Kidney epithelial cell (primary cell): ENCODE results near the gene PRR33. TPM values are rescaled to one million over a fixed set of nuclear protein-coding genes. Genes with fewer than 3 reads are reported as not detected.

Source experiments
- DNase-seq: peaks from one replicate; pipeline ENCODE4 v3.0.0-alpha.2; 2010; ENCODE audit warnings: low read depth
- H3K27me3 ChIP-seq: 2 replicates; pipeline ENCODE4 v1.6.0; 2011; ENCODE audit warnings: low read length; ENCODE audit not compliant: control insufficient read depth, insufficient read depth
- H3K36me3 ChIP-seq: 2 replicates; pipeline ENCODE4 v1.5.1; 2011; ENCODE audit warnings: low read length; ENCODE audit not compliant: control insufficient read depth, insufficient read depth
- H3K4me3 ChIP-seq: 2 replicates; pipeline ENCODE4 v1.5.1; 2011; ENCODE audit warnings: low read depth, mild to moderate bottlenecking, control low read depth, low read length
- CTCF ChIP-seq: IDR thresholded peaks from 2 replicates; pipeline ENCODE4 v1.5.1; 2011; ENCODE audit warnings: mild to moderate bottlenecking, moderate library complexity, low read length, control low read depth, inconsistent platforms; ENCODE audit not compliant: insufficient read depth, poor library complexity, severe bottlenecking
- total RNA-seq: library from RNA; depleted of rRNA; stranded (reverse); fragments of >200 nt; gene quantifications from 2 replicates; pipeline ENCODE4 v1.2.3, GENCODE V29; 2015

PRR33 gene
- total RNA-seq, 1 donor from 2014 or later, result not detected

DNA sequence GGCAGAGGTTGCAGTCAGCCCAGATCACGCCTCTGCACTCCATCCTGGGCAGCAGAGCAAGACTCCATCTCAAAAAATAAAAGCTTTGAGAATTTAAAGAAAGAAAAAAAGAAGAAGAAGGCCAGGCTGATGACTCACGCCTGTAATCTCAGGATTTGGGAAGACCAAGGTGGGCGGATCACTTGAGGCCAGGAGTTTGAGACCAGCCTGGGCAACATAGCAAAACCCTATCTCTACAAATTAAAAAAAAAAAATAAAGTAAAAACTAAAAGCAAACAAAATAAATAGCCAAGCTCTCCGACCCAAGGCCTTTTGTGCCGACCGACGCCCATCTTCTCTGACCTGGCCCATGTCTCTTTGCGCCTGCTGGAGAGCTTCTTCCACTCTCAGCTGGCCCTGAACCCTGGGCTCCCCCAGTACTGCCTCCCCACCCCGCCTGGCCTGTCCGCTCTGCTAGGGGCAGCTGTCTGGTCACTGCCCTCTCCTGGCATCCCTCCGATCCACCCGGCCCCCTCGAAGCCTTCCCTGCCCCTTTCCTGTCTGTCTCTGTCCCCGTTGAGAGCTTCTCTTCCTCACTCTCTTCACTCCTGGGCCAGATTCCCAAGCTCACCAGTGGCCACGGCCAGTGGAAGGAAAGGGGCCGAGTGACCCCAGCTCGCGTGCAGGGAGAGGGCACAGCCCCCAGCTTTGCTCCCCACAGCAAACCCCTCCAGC is 43.6 kb downstream of the PRR33 start:
- peaks cover 26% of the 10 kb centered on the region for H3K27me3 ChIP-seq
- H3K4me3 ChIP-seq, result no peak overlapping the region
- DNase-seq, result no peak
- no peak for TF ChIP-seq CTCF
- H3K36me3 ChIP-seq, result no peaks in the 10 kb centered on the region

DNA sequence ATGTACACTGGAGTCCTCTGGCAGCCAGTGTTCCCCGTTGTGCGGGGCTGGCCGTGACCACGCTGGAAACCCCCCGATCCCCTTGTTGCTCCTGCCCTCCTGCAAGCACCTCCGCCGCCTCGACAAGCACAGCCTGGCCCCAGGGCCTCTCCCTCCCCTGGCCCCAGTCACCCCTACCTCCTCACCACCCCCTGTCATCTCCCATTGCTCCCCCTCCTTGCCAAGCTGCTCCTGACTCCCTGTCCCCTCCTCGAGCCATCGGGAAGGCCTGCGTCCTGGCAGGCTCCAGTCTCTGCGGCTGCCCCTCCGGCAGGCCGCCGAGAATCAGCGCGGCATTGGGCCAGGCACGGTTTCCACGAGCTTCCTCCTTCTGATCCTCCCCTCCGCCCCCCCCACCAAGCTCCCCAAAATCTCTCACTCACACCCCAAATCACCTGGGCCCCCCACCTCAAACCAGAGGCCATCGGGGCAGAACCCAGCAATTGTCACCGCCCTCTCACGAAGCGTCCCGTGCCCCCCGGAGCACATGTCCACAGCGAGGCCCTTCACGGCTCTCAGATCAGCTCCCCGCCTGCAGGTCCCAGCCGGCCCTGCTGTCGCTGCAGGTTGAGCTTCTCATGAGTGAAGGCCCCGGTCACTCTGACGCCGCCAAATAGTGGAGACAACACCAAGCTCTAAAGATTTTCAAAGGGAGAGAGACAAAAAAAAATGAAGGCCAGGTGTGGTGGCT is 44.5 kb downstream of the PRR33 start:
- H3K4me3 ChIP-seq, result no peak overlapping the region
- DNase-seq, result no peak
- TF ChIP-seq CTCF, result no peak
- no peaks in the 10 kb centered on the region for H3K36me3 ChIP-seq
- H3K27me3 ChIP-seq, result peaks cover 23% of the 10 kb centered on the region

- Histone ChIP-seq H3K27me3 (peaks cover 21% of the 10 kb centered on the region), H3K36me3 (no peaks in the 10 kb centered on the region), H3K4me3 (no peak overlapping the region)
- DNase-seq, result no peak
- no peak for TF ChIP-seq CTCF
These were observed 45.2 kb downstream of the PRR33 start for GRCh38 chr11:1846453-1846932.

DNA sequence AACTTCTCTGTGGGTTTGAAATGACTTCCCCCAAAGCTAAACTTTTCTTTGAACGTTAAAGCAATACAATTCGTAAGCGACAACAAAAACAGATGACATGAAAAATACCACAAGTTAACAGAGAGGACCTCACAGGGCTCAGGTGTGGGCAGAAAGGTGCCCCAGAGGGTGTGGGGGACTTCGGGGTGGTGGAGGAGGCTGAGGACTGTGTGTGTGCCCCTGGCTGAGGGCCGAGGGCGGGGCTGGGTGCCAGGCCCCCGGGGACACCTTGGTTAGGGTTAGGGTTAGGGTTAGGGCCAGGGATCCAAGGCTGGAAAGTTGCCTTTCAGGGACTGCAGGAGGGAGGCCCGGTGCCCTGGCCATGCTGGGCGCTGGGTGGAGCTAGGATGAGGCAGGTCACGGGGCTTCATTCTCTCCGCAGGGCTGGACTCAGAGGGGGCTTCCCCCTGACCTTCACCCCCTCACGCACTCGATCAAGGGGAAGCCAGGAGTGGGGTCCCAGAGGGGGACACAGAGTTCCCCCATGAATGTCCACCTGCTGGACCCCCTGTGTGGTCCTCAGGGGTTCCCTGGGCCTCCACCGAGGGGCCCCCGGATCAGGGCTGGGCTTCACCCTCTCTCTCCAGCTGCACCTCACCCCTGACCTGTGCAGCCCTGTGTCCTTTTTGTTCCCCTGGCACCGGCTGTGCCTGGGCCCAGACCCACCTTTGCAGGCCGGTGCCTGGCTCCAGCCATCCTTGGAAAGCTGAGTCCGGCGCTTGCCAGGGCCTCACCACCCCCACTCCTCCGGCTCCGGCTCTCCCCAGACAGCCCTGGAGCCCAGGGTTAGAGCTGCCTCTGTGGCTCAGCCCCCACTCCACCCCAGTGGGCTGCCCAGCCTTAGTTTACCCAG is 45.9 kb downstream of the PRR33 start:
- DNase-seq, result no peak
- TF ChIP-seq CTCF, result no peak
- peaks cover 21% of the 10 kb centered on the region for H3K27me3 ChIP-seq
- no peak overlapping the region for H3K4me3 ChIP-seq
- H3K36me3 ChIP-seq, result no peaks in the 10 kb centered on the region

DNA sequence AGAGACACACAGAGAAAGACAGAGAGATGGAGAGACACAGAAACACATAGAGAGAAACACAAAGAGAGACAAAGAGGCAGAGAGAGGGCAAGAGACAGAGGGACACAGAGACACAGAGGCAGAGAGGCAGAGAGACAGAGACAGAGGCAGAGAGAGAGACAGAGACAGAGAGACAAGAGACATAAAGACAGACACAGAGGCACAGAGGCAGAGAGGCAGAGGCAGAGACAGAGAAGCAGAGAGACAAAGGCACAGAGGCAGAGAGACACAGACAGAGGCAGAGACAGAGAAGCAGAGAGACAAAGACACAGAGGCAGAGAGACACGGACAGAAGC is 46.6 kb downstream of the PRR33 start:
- Histone ChIP-seq H3K4me3 (no peak overlapping the region), H3K36me3 (no peaks in the 10 kb centered on the region), H3K27me3 (peaks cover 21% of the 10 kb centered on the region)
- TF ChIP-seq CTCF, result no peak
- DNase-seq, result no peak
